Trophoblast cell (in vitro differentiated cells and primary cell): Measurements from ENCODE around the gene SYNPO2.

ENCODE experiments used
- DNase-seq, 2 donors: peaks; one replicate each; pipeline ENCODE4 v3.0.0-alpha.2; 2016
- H2AFZ ChIP-seq: 2 replicates; pipeline ENCODE4 v1.6.1; 2013; ENCODE audit warnings: low read length, moderate library complexity, mild to moderate bottlenecking; ENCODE audit not compliant: insufficient read depth, poor library complexity
- H2AK5ac ChIP-seq: 2 replicates; pipeline ENCODE4 v1.6.1; 2013; ENCODE audit warnings: mild to moderate bottlenecking, low read length
- H2BK120ac ChIP-seq: 2 replicates; pipeline ENCODE4 v1.6.1; 2013; ENCODE audit warnings: low read length, mild to moderate bottlenecking, moderate library complexity; ENCODE audit not compliant: insufficient read depth, poor library complexity
- H2BK12ac ChIP-seq: 2 replicates; pipeline ENCODE4 v1.6.1; 2013; ENCODE audit warnings: mild to moderate bottlenecking, low read length, moderate library complexity
- H2BK5ac ChIP-seq: 2 replicates; pipeline ENCODE4 v1.6.1; 2013; ENCODE audit warnings: low read length, low read depth, moderate library complexity, mild to moderate bottlenecking; ENCODE audit not compliant: poor library complexity
- H3K14ac ChIP-seq: 2 replicates; pipeline ENCODE4 v1.6.1; 2013; ENCODE audit warnings: mild to moderate bottlenecking, low read length
- H3K18ac ChIP-seq: 2 replicates; pipeline ENCODE4 v1.6.1; 2013; ENCODE audit warnings: mild to moderate bottlenecking, low read length
- H3K23ac ChIP-seq: 2 replicates; pipeline ENCODE4 v1.6.1; 2013; ENCODE audit warnings: low read length
- H3K27ac ChIP-seq: 2 replicates; pipeline ENCODE4 v1.5.1; 2013; ENCODE audit warnings: low read depth, mild to moderate bottlenecking, inconsistent platforms, low read length, moderate library complexity
- H3K27me3 ChIP-seq: 2 replicates; pipeline ENCODE4 v1.6.1; 2013; ENCODE audit warnings: inconsistent platforms, mild to moderate bottlenecking, low read length, moderate library complexity; ENCODE audit not compliant: insufficient read depth
- H3K36me3 ChIP-seq, 2 experiments: 1 replicate in 1 of 2; 2 replicates in 1 of 2; pipeline ENCODE4 v1.6.1; 2013; ENCODE audit warnings: low read length in 2 of 2, mild to moderate bottlenecking in 2 of 2, moderate library complexity in 1 of 2; ENCODE audit not compliant: insufficient read depth in 2 of 2, control insufficient read depth in 1 of 2
- H3K4ac ChIP-seq: 2 replicates; pipeline ENCODE4 v1.6.1; 2013; ENCODE audit warnings: low read depth, mild to moderate bottlenecking, low read length, moderate library complexity
- H3K4me1 ChIP-seq, 2 experiments: 1 replicate in 1 of 2; 2 replicates in 1 of 2; pipeline ENCODE4 v1.6.1; 2013; ENCODE audit warnings: low read length in 2 of 2, mild to moderate bottlenecking in 2 of 2, moderate library complexity in 1 of 2; ENCODE audit not compliant: insufficient read depth in 2 of 2, control insufficient read depth in 1 of 2
- H3K4me2 ChIP-seq: 2 replicates; pipeline ENCODE4 v1.6.1; 2013; ENCODE audit warnings: inconsistent platforms, mild to moderate bottlenecking, low read length, moderate library complexity
- H3K4me3 ChIP-seq: 2 replicates; pipeline ENCODE4 v1.5.1; 2013; ENCODE audit warnings: mild to moderate bottlenecking, low read depth, low read length, inconsistent platforms
- H3K79me1 ChIP-seq: one replicate; pipeline ENCODE4 v1.6.1; 2013; ENCODE audit warnings: low read length
- H3K79me2 ChIP-seq: 2 replicates; pipeline ENCODE4 v1.6.1; 2013; ENCODE audit warnings: low read length, mild to moderate bottlenecking; ENCODE audit not compliant: control insufficient read depth, insufficient read depth, poor library complexity
- H3K9ac ChIP-seq: 2 replicates; pipeline ENCODE4 v1.6.1; 2013; ENCODE audit warnings: mild to moderate bottlenecking, low read length
- H3K9me3 ChIP-seq: 2 replicates; pipeline ENCODE4 v1.6.1; 2013; ENCODE audit warnings: low read depth, mild to moderate bottlenecking, control low read depth, inconsistent platforms, low read length; ENCODE audit not compliant: insufficient read depth
- H4K12ac ChIP-seq: 2 replicates; pipeline ENCODE4 v1.6.1; 2013; ENCODE audit warnings: low read depth, mild to moderate bottlenecking, low read length, moderate library complexity
- H4K8ac ChIP-seq: 2 replicates; pipeline ENCODE4 v1.6.1; 2013; ENCODE audit warnings: low read depth, mild to moderate bottlenecking, low read length, moderate library complexity
- H4K91ac ChIP-seq: one replicate; pipeline ENCODE4 v1.6.1; 2013; ENCODE audit warnings: low read depth, mild to moderate bottlenecking, low read length, moderate library complexity
- WGBS: extraction: QIAGEN DNeasy Blood & Tissue Kit; methylation state at CpG from one replicate; pipeline ENCODE4 v1.1.7; 2013; ENCODE audit warnings: missing lambda C conversion rate; ENCODE audit not compliant: insufficient read length, insufficient coverage; ENCODE audit errors: extremely low coverage; 5-methylcytosine and 5-hydroxymethylcytosine counted together

Gene SYNPO2

DNA sequence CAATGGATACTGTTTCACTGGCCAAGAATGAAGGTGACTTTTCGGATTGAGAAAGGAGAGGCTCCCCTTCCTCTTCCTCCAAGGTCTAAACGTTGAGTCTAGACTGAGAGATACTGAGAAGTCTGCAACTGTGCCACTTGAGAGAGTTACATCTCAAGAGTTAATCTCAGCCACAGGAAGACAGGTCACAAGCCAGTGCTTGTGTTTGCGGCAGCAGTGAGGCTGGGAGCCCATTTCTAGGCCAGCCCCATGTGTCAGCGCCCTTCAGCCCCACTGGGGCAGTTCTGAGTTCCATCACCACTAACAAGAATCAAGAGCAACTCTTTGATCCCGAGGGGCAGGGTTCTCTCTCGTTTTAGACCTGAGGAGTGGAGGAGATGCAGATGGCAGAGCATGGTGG, 45.4 kb upstream of the SYNPO2 start:
- no peak overlapping the region for H4K12ac ChIP-seq
- H2BK120ac ChIP-seq = peak overlapping the region; percentile 37
- peak overlapping the region; percentile 54 for H3K18ac ChIP-seq
- H4K8ac ChIP-seq = no peak overlapping the region
- H3K9me3 ChIP-seq = no peaks in the 10 kb centered on the region
- H3K23ac ChIP-seq = no peak overlapping the region
- H3K9ac ChIP-seq = no peak overlapping the region
- no peak overlapping the region for H3K27ac ChIP-seq
- H3K4ac ChIP-seq = no peak overlapping the region
- no CpG with 5 or more reads among the region's 6 CpGs for WGBS
- H3K4me3 ChIP-seq = no peak overlapping the region
- no peak overlapping the region for H2AFZ ChIP-seq
- H4K91ac ChIP-seq = no peak overlapping the region
- H2AK5ac ChIP-seq = no peak overlapping the region
- no peak overlapping the region for H2BK12ac ChIP-seq
- no peak overlapping the region for H3K4me2 ChIP-seq
- H3K36me3 ChIP-seq = no peaks in the 10 kb centered on the region
- H3K79me1 ChIP-seq = no peaks in the 10 kb centered on the region
- H3K4me1 ChIP-seq = peaks cover 0 to 6% of the 10 kb centered on the region in 2 experiments
- H3K14ac ChIP-seq = no peak overlapping the region
- DNase-seq = no peak
- no peaks in the 10 kb centered on the region for H3K79me2 ChIP-seq
- no peak overlapping the region for H2BK5ac ChIP-seq
- no peaks in the 10 kb centered on the region for H3K27me3 ChIP-seq

DNA sequence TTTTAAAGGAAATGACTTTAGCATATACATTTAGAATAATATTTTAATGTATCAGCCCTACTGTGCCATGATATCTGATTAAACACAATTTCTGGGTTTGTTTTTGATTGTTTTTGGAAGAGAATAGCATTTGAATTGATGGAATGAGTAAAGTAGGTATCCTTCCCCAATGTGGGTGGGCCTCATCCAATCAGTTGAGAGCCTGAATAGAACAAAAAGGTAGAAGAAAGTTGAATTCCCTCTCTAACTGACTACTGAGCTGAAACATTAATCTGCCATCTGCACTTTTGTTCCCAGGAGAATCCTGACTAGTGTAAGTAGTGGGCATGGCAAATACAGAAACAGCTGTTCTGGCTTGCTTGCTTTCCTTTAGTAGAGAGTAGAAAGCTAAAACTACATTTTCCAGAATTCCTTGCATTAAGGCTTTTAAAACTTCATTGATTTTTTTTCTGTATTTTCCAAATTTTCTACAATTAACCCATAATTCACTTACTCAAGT, 43.1 kb upstream of the SYNPO2 start:
- Histone ChIP-seq H2AFZ (no peak overlapping the region), H2BK120ac (no peak overlapping the region), H3K4me2 (no peak overlapping the region), H3K36me3 (no peaks in the 10 kb centered on the region), H4K8ac (no peak overlapping the region), H3K18ac (no peak overlapping the region), H2BK12ac (no peak overlapping the region), H4K91ac (no peak overlapping the region), H3K9me3 (no peaks in the 10 kb centered on the region), H3K79me1 (no peaks in the 10 kb centered on the region), H2BK5ac (no peak overlapping the region), H3K79me2 (no peaks in the 10 kb centered on the region), H4K12ac (no peak overlapping the region), H3K4me1 (peaks cover 0 to 6% of the 10 kb centered on the region in 2 experiments), H3K9ac (no peak overlapping the region), H3K23ac (no peak overlapping the region), H3K4me3 (no peak overlapping the region), H2AK5ac (no peak overlapping the region), H3K27me3 (no peaks in the 10 kb centered on the region), H3K27ac (no peak overlapping the region), H3K14ac (no peak overlapping the region), H3K4ac (no peak overlapping the region)
- DNase-seq = no peak

DNA sequence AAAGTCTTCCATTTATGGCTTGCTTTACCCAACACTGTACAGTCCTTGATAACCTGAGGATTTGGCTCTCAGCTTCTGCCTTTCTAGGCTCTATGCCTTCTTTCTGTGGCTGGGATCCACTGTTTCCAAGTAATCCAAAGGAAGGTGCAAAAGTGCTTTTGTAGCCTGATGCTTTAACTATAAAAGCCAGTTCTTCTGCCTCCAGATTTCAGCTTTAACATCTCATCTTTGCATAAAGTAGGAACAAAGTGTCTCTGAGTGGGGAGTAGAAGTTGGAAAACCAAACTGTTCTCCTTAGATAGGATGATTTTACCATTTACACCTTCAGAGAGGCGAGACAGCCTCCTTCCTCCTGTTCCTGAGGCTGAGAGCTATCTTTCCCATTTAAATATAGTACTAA, 41.7 kb upstream of the SYNPO2 start:
- DNase-seq = no peak

DNA sequence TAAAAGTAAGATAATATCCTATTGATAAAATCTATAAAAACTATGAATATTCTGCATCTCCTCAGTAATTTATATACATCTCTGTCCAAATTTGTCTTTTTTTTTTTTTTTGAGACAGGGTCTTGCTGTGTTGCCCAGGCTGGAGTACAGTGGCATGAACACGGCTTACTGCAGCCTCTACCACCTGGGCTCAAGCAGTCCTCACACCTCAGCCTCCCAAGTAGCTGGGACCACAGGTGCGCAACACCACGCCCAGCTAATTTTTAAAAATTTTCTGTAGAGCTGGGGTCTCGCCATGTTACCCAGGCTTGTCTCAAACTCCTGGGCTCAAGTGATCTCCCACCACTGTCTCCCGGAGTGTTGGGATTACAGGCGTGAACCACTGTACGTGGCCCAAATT, 40.4 kb upstream of the SYNPO2 start:
- H3K4me3 ChIP-seq = no peak overlapping the region
- peak overlapping the region; percentile 6 for H3K9ac ChIP-seq
- H3K4ac ChIP-seq = no peak overlapping the region
- H4K12ac ChIP-seq = no peak overlapping the region
- H2BK5ac ChIP-seq = no peak overlapping the region
- H3K79me1 ChIP-seq = no peaks in the 10 kb centered on the region
- no peak overlapping the region for H3K18ac ChIP-seq
- H2AK5ac ChIP-seq = no peak overlapping the region
- H2AFZ ChIP-seq = no peak overlapping the region
- no peaks in the 10 kb centered on the region for H3K27me3 ChIP-seq
- H3K4me1 ChIP-seq = no peaks in the 10 kb centered on the region
- no peak overlapping the region for H3K27ac ChIP-seq
- no CpG with 5 or more reads among the region's 7 CpGs for WGBS
- no peak overlapping the region for H3K23ac ChIP-seq
- H3K36me3 ChIP-seq = no peaks in the 10 kb centered on the region
- no peak overlapping the region for H2BK120ac ChIP-seq
- H3K4me2 ChIP-seq = no peak overlapping the region
- no peak overlapping the region for H3K14ac ChIP-seq
- H3K79me2 ChIP-seq = no peaks in the 10 kb centered on the region
- no peak overlapping the region for H4K91ac ChIP-seq
- no peak overlapping the region for H2BK12ac ChIP-seq
- no peaks in the 10 kb centered on the region for H3K9me3 ChIP-seq
- H4K8ac ChIP-seq = no peak overlapping the region
- no peak for DNase-seq

More for the DNA sequence above, 41.7 kb upstream of the SYNPO2 start:
- Histone ChIP-seq H3K23ac (no peak overlapping the region), H3K27ac (no peak overlapping the region), H2BK12ac (no peak overlapping the region), H2BK120ac (no peak overlapping the region), H3K18ac (no peak overlapping the region), H3K4me2 (no peak overlapping the region), H2AFZ (no peak overlapping the region), H3K79me1 (no peaks in the 10 kb centered on the region), H3K79me2 (no peaks in the 10 kb centered on the region), H3K4me3 (no peak overlapping the region), H3K4ac (no peak overlapping the region), H4K12ac (no peak overlapping the region), H3K9me3 (no peaks in the 10 kb centered on the region), H3K36me3 (no peaks in the 10 kb centered on the region), H2BK5ac (no peak overlapping the region), H4K8ac (no peak overlapping the region), H3K4me1 (no peaks in the 10 kb centered on the region), H3K27me3 (no peaks in the 10 kb centered on the region), H2AK5ac (no peak overlapping the region), H4K91ac (no peak overlapping the region), H3K14ac (no peak overlapping the region), H3K9ac (no peak overlapping the region)
- WGBS = no CpG with 5 or more reads among the region's 1 CpG
